Measurements from ENCODE around the gene FARSB.

DNA sequence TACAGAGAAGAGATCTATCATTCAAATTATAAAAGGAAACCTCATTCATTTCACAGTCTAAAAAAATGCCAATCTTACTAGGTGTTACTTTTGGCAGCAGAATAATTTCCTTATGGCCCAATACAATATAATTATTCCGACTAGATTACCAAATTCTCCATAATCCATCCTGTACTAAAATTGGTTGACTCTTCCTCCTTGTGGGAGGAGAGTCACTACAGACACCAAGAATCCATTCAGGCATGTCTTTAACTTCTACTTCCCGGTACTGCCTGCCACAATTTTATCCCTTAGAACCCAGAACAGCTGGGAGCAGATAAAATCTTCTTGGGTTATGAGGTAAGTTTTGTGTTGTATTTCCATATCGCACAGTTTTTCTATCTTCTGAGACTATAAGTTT lies 9.9 kb downstream of the FARSB start:
- TF ChIP-seq EP300 (IDR thresholded peaks at IDR 0.05; ENCODE audit: borderline replicate concordance), result no peak
- no peak for TF ChIP-seq YY1 (IDR thresholded peaks at IDR 0.05; ENCODE audit: low read depth)

Measured in Ishikawa (cell line).